NCI-H2107 (cell line): ENCODE results near the gene ING5.

ENCODE experiments used
- DNase-seq: peaks from one replicate; lab custom pipeline; 2025; lab: John Stamatoyannopoulos, UW

Gene ING5

GRCh38 chr2:241760301-241760771 is 58.5 kb downstream of the ING5 start:
- DNase-seq = no peak

GRCh38 chr2:241762321-241762932 is 60.6 kb downstream of the ING5 start:
- no peak for DNase-seq

- no peak for DNase-seq
Measured at GRCh38 chr2:241762933-241763369, 61.1 kb downstream of the ING5 start.

- DNase-seq = no peak
Measured at GRCh38 chr2:241763551-241764274, 61.9 kb downstream of the ING5 start.

GRCh38 chr2:241764275-241765241 is 62.7 kb downstream of the ING5 start:
- no peak for DNase-seq

GRCh38 chr2:241767464-241768250 is 65.8 kb downstream of the ING5 start:
- no peak for DNase-seq

GRCh38 chr2:241768251-241768711 is 66.4 kb downstream of the ING5 start:
- no peak for DNase-seq

- DNase-seq = no peak
Measured at GRCh38 chr2:241768850-241769249, 67.0 kb downstream of the ING5 start.

- DNase-seq = no peak
Measured at GRCh38 chr2:241769819-241770184, 68.0 kb downstream of the ING5 start.

GRCh38 chr2:241770185-241770935 is 68.5 kb downstream of the ING5 start:
- no peak for DNase-seq

GRCh38 chr2:241770936-241771285 is 69.1 kb downstream of the ING5 start:
- no peak for DNase-seq

- no peak for DNase-seq
Measured at GRCh38 chr2:241771286-241772062, 69.6 kb downstream of the ING5 start.

GRCh38 chr2:241772063-241772499 is 70.2 kb downstream of the ING5 start:
- DNase-seq = no peak

GRCh38 chr2:241773511-241774418 is 71.9 kb downstream of the ING5 start:
- no peak for DNase-seq

GRCh38 chr2:241774419-241775222 is 72.8 kb downstream of the ING5 start:
- DNase-seq = no peak

GRCh38 chr2:241775223-241776177 is 73.7 kb downstream of the ING5 start:
- no peak for DNase-seq
